ENCODE measurements around the gene PRORP. TPM values are rescaled to one million over a fixed set of nuclear protein-coding genes. Genes with fewer than 3 reads are reported as not detected.

Gene PRORP
- total RNA-seq, 2 experiments from 2014 or later = 45.2 to 52.2 TPM

DNA sequence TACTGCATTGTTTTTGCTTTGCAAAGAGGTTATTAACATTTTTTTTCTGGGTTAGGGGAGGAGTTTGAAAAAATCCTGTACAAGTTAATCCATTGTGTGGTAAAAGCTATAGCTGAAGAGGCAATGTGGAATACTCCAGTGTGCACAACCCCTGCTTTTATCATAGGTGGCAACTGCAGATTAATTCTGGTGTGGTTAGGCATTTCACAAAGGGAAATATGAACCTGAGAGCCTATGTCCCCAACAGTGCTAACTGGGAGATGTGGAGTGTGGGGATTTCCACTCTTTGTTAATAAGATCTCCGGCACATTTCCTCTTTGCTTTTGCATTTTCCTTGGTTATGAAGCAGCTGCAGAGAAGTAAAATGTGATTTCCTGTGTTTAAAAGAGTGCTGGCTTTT is 33.6 kb downstream of the PRORP start:
- Histone ChIP-seq H3K4me2 (ENCODE audit: low read length) (peak overlapping the region; percentile 56), H2AFZ (ENCODE audit: low read length) (no peak overlapping the region), H3K4me1 (ENCODE audit: insufficient read depth, low read length, poor library complexity, severe bottlenecking) (peaks cover 17% of the 10 kb centered on the region), H3K4me3 (ENCODE audit: low read depth, low read length, poor library complexity, severe bottlenecking) (peak overlapping the region; percentile 9), H4K20me1 (ENCODE audit: insufficient read depth, low read length) (no peaks in the 10 kb centered on the region), H3K9me3 (ENCODE audit: low read length) (no peaks in the 10 kb centered on the region), H3K9me2 (ENCODE audit: insufficient read depth, low read length) (no peaks in the 10 kb centered on the region), H3K36me3 (ENCODE audit: insufficient read depth, low read length) (peaks cover 31% of the 10 kb centered on the region), H3K79me2 (ENCODE audit: insufficient read depth, low read depth, low read length) (peaks cover 24% of the 10 kb centered on the region; the same call in 1 of the 2 replicates), H3K27ac (ENCODE audit: low read depth, low read length, poor library complexity, severe bottlenecking) (peak overlapping the region; percentile 50)
- peak; percentile 33 for DNase-seq (ENCODE audit: low spot score)
- BruUV-seq (replicated peaks) = no TSS peak
- TF ChIP-seq, protein P1, sequence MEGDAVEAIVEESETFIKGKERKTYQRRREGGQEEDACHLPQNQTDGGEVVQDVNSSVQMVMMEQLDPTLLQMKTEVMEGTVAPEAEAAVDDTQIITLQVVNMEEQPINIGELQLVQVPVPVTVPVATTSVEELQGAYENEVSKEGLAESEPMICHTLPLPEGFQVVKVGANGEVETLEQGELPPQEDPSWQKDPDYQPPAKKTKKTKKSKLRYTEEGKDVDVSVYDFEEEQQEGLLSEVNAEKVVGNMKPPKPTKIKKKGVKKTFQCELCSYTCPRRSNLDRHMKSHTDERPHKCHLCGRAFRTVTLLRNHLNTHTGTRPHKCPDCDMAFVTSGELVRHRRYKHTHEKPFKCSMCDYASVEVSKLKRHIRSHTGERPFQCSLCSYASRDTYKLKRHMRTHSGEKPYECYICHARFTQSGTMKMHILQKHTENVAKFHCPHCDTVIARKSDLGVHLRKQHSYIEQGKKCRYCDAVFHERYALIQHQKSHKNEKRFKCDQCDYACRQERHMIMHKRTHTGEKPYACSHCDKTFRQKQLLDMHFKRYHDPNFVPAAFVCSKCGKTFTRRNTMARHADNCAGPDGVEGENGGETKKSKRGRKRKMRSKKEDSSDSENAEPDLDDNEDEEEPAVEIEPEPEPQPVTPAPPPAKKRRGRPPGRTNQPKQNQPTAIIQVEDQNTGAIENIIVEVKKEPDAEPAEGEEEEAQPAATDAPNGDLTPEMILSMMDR (conservative IDR thresholded peaks at IDR 0.05; ENCODE audit: low read length) = no peak
- TF ChIP-seq EZH2phosphoT487 (IDR thresholded peaks at IDR 0.05; ENCODE audit: borderline replicate concordance, low read depth, low read length) = no peak
- ChIA-PET POLR2A (interaction anchor here (0.6 to 2.3 kb wide), 7 partner anchors 9 to 1562 kb away, joined by 3 to 8 read pairs (median 4); no protein-coding TSS in a partner anchor), CTCF (ENCODE audit: unreplicated experiment) (no interaction called here)
- intact Hi-C loops (cut with micrococcal nuclease; ENCODE audit: unreplicated experiment) = no loop called here

DNA sequence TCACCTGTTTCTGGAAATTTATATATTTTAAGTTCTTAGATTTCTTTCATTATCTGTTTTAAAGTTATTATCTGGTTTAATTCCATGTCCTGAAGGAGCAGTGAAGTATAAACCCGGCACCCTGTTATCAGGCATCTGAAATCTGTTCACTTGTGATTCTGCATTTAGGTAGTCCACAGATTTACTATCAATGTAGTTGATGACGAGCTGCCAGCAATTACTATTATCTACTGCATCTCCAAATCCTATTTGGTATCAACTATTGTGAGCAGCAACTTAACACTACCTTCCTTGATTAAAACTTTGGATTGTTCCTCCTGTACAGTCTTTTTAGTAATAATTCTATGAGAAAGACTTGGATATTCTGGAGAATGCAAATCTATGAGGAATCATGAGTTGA is 36.1 kb downstream of the PRORP start:
- H3K79me2 ChIP-seq (ENCODE audit: insufficient read depth, low read depth, low read length) = peaks cover 31% of the 10 kb centered on the region; the same call in 1 of the 2 replicates
- peaks cover 17% of the 10 kb centered on the region for H3K4me1 ChIP-seq (ENCODE audit: insufficient read depth, low read length, poor library complexity, severe bottlenecking)
- no peak for TF ChIP-seq EZH2phosphoT487 (IDR thresholded peaks at IDR 0.05; ENCODE audit: borderline replicate concordance, low read depth, low read length)
- TF ChIP-seq, protein P1 (conservative IDR thresholded peaks at IDR 0.05; ENCODE audit: low read length) = no peak
- CTCF ChIA-PET (ENCODE audit: unreplicated experiment) = no interaction called here
- no peak overlapping the region for H3K4me2 ChIP-seq (ENCODE audit: low read length)
- peaks cover 18% of the 10 kb centered on the region for H3K36me3 ChIP-seq (ENCODE audit: insufficient read depth, low read length)
- no peaks in the 10 kb centered on the region for H3K9me2 ChIP-seq (ENCODE audit: insufficient read depth, low read length)
- POLR2A ChIA-PET = interaction anchor here (0.6 kb wide), 1 partner anchor 1215 kb away, joined by 5 read pairs; no protein-coding TSS in a partner anchor
- H2AFZ ChIP-seq (ENCODE audit: low read length) = no peak overlapping the region
- no peak overlapping the region for H3K27ac ChIP-seq (ENCODE audit: low read depth, low read length, poor library complexity, severe bottlenecking)
- BruUV-seq (replicated peaks) = no TSS peak
- no peaks in the 10 kb centered on the region for H3K9me3 ChIP-seq (ENCODE audit: low read length)
- no peaks in the 10 kb centered on the region for H4K20me1 ChIP-seq (ENCODE audit: insufficient read depth, low read length)
- no peak overlapping the region for H3K4me3 ChIP-seq (ENCODE audit: low read depth, low read length, poor library complexity, severe bottlenecking)
- intact Hi-C loops (cut with micrococcal nuclease; ENCODE audit: unreplicated experiment) = no loop called here
- DNase-seq (ENCODE audit: low spot score) = no peak

DNA sequence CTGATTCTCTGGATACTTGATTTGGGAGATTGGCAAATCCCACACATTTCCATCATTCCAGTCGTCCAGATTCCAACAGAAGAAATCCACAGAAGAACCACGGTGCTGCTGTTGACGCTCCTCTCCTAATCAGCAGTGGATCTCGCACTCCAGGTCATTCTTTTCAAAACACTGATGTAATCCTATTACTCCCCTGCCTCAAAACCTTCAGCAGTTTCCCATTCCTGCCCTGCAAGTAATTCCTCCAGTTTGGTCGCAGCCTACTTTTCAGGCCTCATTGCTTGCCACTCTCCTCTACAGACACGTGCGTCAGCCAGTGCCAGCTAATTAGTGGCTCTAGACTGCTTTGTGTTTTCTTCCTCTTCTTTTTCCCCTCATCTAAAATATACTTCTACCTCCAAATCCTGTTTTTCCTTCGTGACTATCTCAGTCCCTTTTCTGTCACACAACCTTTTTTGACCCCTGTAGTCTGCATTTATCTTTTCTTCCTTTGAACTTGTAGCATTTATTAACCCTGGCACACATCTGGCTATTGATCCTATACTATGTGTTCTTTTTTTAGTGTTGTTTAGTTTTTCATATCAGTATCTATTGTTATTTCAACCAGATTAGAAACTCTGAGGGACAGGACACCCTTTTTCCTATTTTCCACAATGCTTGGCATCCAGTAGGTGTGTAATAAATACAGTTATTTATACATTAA is 36.8 kb downstream of the PRORP start:
- BruUV-seq (replicated peaks) = no TSS peak
- H3K27ac ChIP-seq (ENCODE audit: low read depth, low read length, poor library complexity, severe bottlenecking) = no peak overlapping the region
- CTCF ChIA-PET (ENCODE audit: unreplicated experiment) = no interaction called here
- no peaks in the 10 kb centered on the region for H3K9me2 ChIP-seq (ENCODE audit: insufficient read depth, low read length)
- no peak overlapping the region for H2AFZ ChIP-seq (ENCODE audit: low read length)
- TF ChIP-seq, protein P1 (conservative IDR thresholded peaks at IDR 0.05; ENCODE audit: low read length) = no peak
- no peak for TF ChIP-seq EZH2phosphoT487 (IDR thresholded peaks at IDR 0.05; ENCODE audit: borderline replicate concordance, low read depth, low read length)
- no peak for DNase-seq (ENCODE audit: low spot score)
- H3K4me1 ChIP-seq (ENCODE audit: insufficient read depth, low read length, poor library complexity, severe bottlenecking) = peaks cover 15% of the 10 kb centered on the region
- no peaks in the 10 kb centered on the region for H4K20me1 ChIP-seq (ENCODE audit: insufficient read depth, low read length)
- no peak overlapping the region for H3K4me3 ChIP-seq (ENCODE audit: low read depth, low read length, poor library complexity, severe bottlenecking)
- no peaks in the 10 kb centered on the region for H3K9me3 ChIP-seq (ENCODE audit: low read length)
- peaks cover 31% of the 10 kb centered on the region; the same call in 1 of the 2 replicates for H3K79me2 ChIP-seq (ENCODE audit: insufficient read depth, low read depth, low read length)
- no peak overlapping the region for H3K4me2 ChIP-seq (ENCODE audit: low read length)
- POLR2A ChIA-PET = interaction anchor here (0.6 to 0.9 kb wide), 2 partner anchors 10 to 239 kb away, joined by 3 read pairs; no protein-coding TSS in a partner anchor
- peaks cover 22% of the 10 kb centered on the region for H3K36me3 ChIP-seq (ENCODE audit: insufficient read depth, low read length)
- intact Hi-C loops (cut with micrococcal nuclease; ENCODE audit: unreplicated experiment) = no loop called here
